ENCODE results near the gene DAAM1. TPM values are rescaled to one million over a fixed set of nuclear protein-coding genes. Genes with fewer than 3 reads are reported as not detected.

The DAAM1 gene
- total and polyA plus RNA-seq, 3 donors from 2014 or later, result 23.9 to 57.3 (median 54.6) TPM

- intact Hi-C loops (cut with DNase I; ENCODE audit: low total_unique reads), result no loop called here
- H3K4me1 ChIP-seq, result peaks cover 52% of the 10 kb centered on the region
These were observed 67.9 kb downstream of the DAAM1 start for GRCh38 chr14:59256331-59256730.

GRCh38 chr14:59261334-59261733 lies 72.9 kb downstream of the DAAM1 start:
- 63 to 72% methylated on average over 3 of the region's 3 CpGs for WGBS, 2 donors
- no peak for DNase-seq
- no peak overlapping the region for H3K27ac ChIP-seq
- no peaks in the 10 kb centered on the region for H3K9me3 ChIP-seq
- intact Hi-C loops (cut with DNase I; ENCODE audit: low total_unique reads), result no loop called here
- no peak overlapping the region for H3K4me3 ChIP-seq
- TF ChIP-seq POLR2A (IDR thresholded peaks at IDR 0.05) (no peak), CTCF (IDR thresholded peaks at IDR 0.05) (no peak)
- peaks cover 13% of the 10 kb centered on the region for H3K4me1 ChIP-seq
- H3K27me3 ChIP-seq, result no peaks in the 10 kb centered on the region
- no peaks in the 10 kb centered on the region for H3K36me3 ChIP-seq (ENCODE audit: low read depth, missing control alignments)

More at GRCh38 chr14:59256331-59256730, 67.9 kb downstream of the DAAM1 start:
- no peak for DNase-seq
- no peak for TF ChIP-seq CTCF (IDR thresholded peaks at IDR 0.05)
- TF ChIP-seq POLR2A (IDR thresholded peaks at IDR 0.05), result no peak
- H3K27me3 ChIP-seq, result no peaks in the 10 kb centered on the region
- H3K27ac ChIP-seq, result peak overlapping the region in 1 of 2 donors; percentile 88
- no peak overlapping the region for H3K4me3 ChIP-seq
- WGBS, 2 donors, result 62 to 88% methylated on average over 1 of the region's 1 CpG
- no peaks in the 10 kb centered on the region for H3K36me3 ChIP-seq (ENCODE audit: low read depth, missing control alignments)
- H3K9me3 ChIP-seq, result no peaks in the 10 kb centered on the region

- intact Hi-C loops (cut with DNase I; ENCODE audit: low total_unique reads), result no loop called here
- 50 to 51% methylated on average over 7 of the region's 7 CpGs for WGBS, 2 donors
- H3K27ac ChIP-seq, result no peak overlapping the region
- H3K27me3 ChIP-seq, result no peaks in the 10 kb centered on the region
- no peak overlapping the region for H3K4me3 ChIP-seq
- TF ChIP-seq POLR2A (IDR thresholded peaks at IDR 0.05), result no peak
- TF ChIP-seq CTCF (IDR thresholded peaks at IDR 0.05), result peak in 2 of 3 experiments; percentile 21 to 26
- no peaks in the 10 kb centered on the region for H3K36me3 ChIP-seq (ENCODE audit: low read depth, missing control alignments)
- no peak for DNase-seq
- H3K4me1 ChIP-seq, result peaks cover 12% of the 10 kb centered on the region
- no peaks in the 10 kb centered on the region for H3K9me3 ChIP-seq
These were observed 74.4 kb downstream of the DAAM1 start for GRCh38 chr14:59262717-59263454.

GRCh38 chr14:59265808-59266207 lies 77.3 kb downstream of the DAAM1 start:
- TF ChIP-seq CTCF (IDR thresholded peaks at IDR 0.05) (no peak), POLR2A (IDR thresholded peaks at IDR 0.05) (no peak)
- Histone ChIP-seq H3K9me3 (no peaks in the 10 kb centered on the region), H3K27ac (no peak overlapping the region), H3K4me3 (no peak overlapping the region), H3K36me3 (ENCODE audit: low read depth, missing control alignments) (no peaks in the 10 kb centered on the region), H3K4me1 (peaks cover 6% of the 10 kb centered on the region), H3K27me3 (no peaks in the 10 kb centered on the region)
- intact Hi-C loops (cut with DNase I; ENCODE audit: low total_unique reads), result no loop called here
- DNase-seq, result no peak

GRCh38 chr14:59267046-59267445 lies 78.6 kb downstream of the DAAM1 start:
- H3K27me3 ChIP-seq, result no peaks in the 10 kb centered on the region
- no peaks in the 10 kb centered on the region for H3K9me3 ChIP-seq
- no peak overlapping the region for H3K27ac ChIP-seq
- DNase-seq, result no peak
- H3K4me3 ChIP-seq, result no peak overlapping the region
- TF ChIP-seq POLR2A (IDR thresholded peaks at IDR 0.05) (no peak), CTCF (IDR thresholded peaks at IDR 0.05) (no peak)
- no peaks in the 10 kb centered on the region for H3K36me3 ChIP-seq (ENCODE audit: low read depth, missing control alignments)
- 93 to 95% methylated on average over 2 of the region's 2 CpGs for WGBS, 2 donors
- H3K4me1 ChIP-seq, result peaks cover 6% of the 10 kb centered on the region
- intact Hi-C loops (cut with DNase I; ENCODE audit: low total_unique reads), result no loop called here
